Mesodermal cell (in vitro differentiated cells): ENCODE data around the gene EXOC2. TPM values are rescaled to one million over a fixed set of nuclear protein-coding genes. Genes with fewer than 3 reads are reported as not detected.
A peak's percentile ranks its signal among the peaks of the same experiment; 100 is the strongest.

Experiments
- H3K27ac ChIP-seq: 2 replicates; pipeline ENCODE4 v1.7.0; 2013; ENCODE audit warnings: mild to moderate bottlenecking, low read depth, low read length, moderate library complexity; ENCODE audit not compliant: severe bottlenecking
- H3K36me3 ChIP-seq: 2 replicates; pipeline ENCODE4 v1.7.1; 2013; ENCODE audit warnings: mild to moderate bottlenecking, low read length, moderate library complexity; ENCODE audit not compliant: control insufficient read depth, insufficient read depth
- H3K4me1 ChIP-seq: one replicate; pipeline ENCODE4 v1.7.1; 2013; ENCODE audit warnings: mild to moderate bottlenecking, low read length; ENCODE audit not compliant: insufficient read depth, control insufficient read depth, poor library complexity, severe bottlenecking
- H3K4me3 ChIP-seq: 2 replicates; pipeline ENCODE4 v1.7.0; 2013; ENCODE audit warnings: low read length, control low read depth, mild to moderate bottlenecking; ENCODE audit not compliant: insufficient read depth, poor library complexity, severe bottlenecking; ENCODE audit errors: extremely low read depth
- H3K9me3 ChIP-seq: 2 replicates; pipeline ENCODE4 v1.7.1; 2013; ENCODE audit warnings: mild to moderate bottlenecking, low read length, moderate library complexity; ENCODE audit not compliant: control insufficient read depth
- WGBS, 2 experiments: methylation state at CpG; one replicate each; pipeline ENCODE4 v1.1.5; 2013; ENCODE audit warnings: missing lambda C conversion rate in 2 of 2; ENCODE audit not compliant: insufficient coverage in 2 of 2; 5-methylcytosine and 5-hydroxymethylcytosine counted together
- polyA plus RNA-seq, 2 experiments: library from polyadenylated mRNA; stranded (reverse); fragments of 50-300 nt; gene quantifications; one replicate each; pipeline ENCODE4 v1.2.3, GENCODE V29; 2013

The EXOC2 gene
- polyA plus RNA-seq (2013, experiment 1 of 2), result 27.2 TPM
- polyA plus RNA-seq (2013, experiment 2 of 2), result 24.7 TPM

DNA sequence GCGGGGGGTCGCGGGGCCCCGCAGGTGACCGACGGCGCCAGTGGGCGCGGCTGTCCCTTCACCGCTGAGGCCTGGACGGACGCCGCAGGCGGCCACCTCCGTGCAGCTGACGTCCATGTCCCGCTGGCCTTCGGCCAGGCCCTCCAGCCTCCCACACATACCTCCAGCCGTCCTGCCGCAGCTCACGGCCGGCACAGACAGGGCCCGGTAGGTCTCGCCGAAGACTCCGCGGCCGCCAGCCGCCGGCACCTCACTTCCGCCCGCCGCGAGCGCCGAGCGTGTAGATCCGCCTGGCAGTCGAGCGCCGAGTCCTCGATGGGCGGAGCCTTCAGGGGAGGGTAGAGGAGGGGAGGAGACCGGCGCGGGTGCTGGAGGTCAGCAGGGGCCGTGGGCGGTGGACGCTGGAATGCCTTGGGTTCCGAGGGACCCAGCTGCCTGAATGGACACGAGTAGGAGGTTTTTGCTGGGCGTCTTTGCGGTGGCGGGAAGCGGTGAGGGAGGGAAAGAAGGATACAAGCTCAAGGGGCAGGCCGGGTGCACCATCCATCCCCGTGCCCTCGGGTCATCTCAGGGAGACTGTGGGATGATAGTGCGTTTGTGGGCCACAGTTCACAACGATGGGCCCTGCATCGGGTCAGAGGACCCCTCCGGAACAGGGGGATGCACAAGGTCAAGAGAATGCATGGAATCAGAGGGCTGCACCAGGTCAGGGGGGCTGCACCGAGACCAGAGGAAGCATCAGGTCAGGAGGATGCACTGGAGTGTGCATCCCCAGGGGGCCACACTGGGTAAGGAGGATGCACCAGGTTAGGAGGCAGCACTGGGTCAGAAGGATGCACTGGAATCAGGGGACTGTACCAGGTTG, at the start of gene EXOC2:
TSS of gene EXOC2 (minus strand) at position 282 of the 865 bp plus-strand sequence. CDS start 55,321 bp downstream, outside the sequence.
- Histone ChIP-seq H3K4me3 (peak within 1 kb of the TSS; percentile 73), H3K9me3 (no peaks in the 10 kb centered on the region), H3K36me3 (peaks cover 14% of the 10 kb centered on the region), H3K27ac (no peak within 1 kb of the TSS), H3K4me1 (no peaks in the 10 kb centered on the region)
- 1 to 3% methylated on average over 27 to 42 of the region's 63 CpGs for WGBS, 2 experiments

DNA sequence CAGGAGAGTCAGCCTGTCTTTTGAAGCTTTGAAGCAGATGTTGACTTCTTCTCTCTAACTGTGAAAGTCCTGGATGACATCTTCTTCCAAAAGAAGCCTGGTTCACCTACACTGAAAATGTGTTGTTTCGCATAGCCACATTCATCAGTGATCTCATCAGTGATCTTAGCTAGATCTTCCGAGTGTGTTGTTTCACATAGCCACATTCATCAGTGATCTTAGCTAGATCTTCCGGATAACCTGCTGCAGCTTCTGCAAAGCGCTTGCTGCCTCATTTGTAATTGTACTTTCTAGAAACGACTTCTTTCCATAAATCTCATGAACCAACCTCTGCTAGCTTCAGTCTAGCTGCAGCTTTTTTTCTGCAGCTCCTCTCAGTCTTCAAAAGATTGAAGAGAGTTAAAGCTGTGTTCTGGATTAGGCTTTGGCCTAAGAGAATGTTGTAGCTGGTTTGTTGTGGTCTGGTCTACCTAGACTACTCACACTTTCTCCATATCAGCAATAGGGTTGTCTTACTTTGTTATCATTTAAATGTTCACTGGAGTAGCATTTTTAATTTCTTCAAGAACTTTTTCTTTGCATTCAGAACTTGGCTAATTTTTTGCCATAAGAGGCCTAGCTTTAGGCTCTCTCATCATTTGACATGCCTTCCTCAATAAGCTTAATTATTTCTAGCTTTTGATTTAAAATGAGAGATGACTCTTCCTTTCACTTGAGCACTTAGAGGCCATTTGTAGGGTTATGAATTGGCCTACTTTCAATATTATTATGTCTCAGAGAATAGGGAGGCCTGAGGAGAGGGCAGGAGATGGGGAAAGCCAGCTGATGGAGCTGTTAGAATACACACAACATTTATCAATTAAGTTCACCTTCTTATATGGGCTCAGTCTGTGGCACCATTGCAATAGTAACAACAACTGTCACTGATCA, 48.7 kb upstream of the EXOC2 start:
- H3K4me3 ChIP-seq, result no peak overlapping the region
- H3K36me3 ChIP-seq, result no peaks in the 10 kb centered on the region
- no peak overlapping the region for H3K27ac ChIP-seq
- H3K9me3 ChIP-seq, result no peaks in the 10 kb centered on the region
- 91 to 93% methylated on average over 5 of the region's 5 CpGs for WGBS, 2 experiments
- no peaks in the 10 kb centered on the region for H3K4me1 ChIP-seq

DNA sequence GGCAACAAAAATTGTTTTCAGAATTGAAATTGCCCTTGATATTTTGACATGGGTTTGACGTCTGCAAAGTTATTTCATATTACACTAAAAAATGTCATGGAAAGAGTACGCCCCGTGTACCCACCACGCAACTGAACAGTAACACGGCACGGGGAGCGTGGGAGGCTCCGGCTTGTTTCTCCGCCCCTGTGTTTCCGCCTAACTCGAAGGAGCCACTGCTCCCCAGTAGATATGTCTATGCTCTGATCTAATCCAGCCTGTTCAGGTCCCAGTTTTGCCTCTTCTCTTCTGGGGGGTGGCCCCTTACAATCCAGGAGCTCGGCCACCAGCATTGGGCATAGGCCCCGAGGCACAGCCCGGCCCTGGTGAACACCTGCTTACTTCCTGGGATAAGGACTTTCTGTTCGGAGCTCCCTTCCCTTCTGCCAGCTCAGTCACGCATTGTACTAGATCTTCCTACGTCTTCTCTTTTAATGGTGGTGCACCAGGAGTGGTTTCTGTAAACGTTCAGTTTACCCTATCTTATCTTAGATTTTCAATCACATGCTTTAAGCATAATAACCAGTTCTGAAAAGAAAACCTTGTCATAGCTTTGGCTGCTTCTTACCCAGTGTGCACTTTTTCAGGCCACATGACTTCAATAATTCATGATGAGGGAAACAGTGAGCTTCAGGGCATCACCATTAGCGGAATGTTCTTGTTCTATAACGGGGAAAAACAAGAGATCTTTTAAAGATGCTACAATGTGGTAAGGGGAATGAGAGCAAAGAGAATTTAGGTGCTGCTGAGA, 43.9 kb upstream of the EXOC2 start:
- 94 to 96% methylated on average over 19 to 20 of the region's 20 CpGs for WGBS, 2 experiments
- no peaks in the 10 kb centered on the region for H3K9me3 ChIP-seq

DNA sequence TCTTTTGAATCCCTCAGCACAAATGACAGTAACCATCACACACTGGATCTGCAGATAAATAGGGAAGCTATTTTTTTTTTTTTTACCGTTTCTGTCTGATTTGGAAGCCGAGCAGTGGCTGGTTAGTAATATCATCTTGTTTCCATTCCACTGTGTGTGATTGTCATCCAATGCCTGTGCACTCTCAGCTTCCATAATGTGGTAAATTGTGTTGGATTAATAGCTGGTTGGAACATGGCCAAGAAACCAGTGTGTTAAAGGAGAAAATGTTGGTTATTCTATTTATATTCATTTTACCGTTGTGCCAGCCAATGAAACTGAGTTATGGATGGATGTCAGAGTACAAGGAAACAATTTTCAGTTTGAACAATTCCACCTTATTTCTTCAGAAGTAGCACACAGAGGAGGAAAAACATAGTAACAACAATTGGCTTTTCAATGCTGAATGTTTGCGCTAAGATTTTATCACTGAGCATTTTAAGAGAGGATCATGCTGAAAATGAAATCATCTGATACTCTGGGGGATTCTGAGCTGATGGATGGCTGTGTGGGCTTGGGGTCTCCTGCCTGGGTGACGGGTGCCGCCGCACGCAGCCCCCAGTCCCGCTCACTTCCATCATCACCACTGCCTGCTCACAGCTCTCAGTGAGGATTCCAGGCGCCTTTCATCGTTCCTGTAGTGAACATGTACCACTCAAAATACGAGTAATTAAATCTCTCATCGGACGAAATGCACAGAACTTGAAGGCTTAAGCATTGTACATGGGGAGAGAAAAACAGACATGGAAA, 40.7 kb upstream of the EXOC2 start:
- no peaks in the 10 kb centered on the region for H3K4me1 ChIP-seq
- H3K36me3 ChIP-seq, result no peaks in the 10 kb centered on the region
- WGBS, 2 experiments, result 96 to 100% methylated on average over 11 of the region's 14 CpGs
- H3K4me3 ChIP-seq, result no peak overlapping the region
- no peaks in the 10 kb centered on the region for H3K9me3 ChIP-seq
- no peak overlapping the region for H3K27ac ChIP-seq

More for the DNA sequence above, 43.9 kb upstream of the EXOC2 start:
- H3K4me3 ChIP-seq, result no peak overlapping the region
- no peaks in the 10 kb centered on the region for H3K36me3 ChIP-seq
- H3K4me1 ChIP-seq, result no peaks in the 10 kb centered on the region
- H3K27ac ChIP-seq, result no peak overlapping the region

DNA sequence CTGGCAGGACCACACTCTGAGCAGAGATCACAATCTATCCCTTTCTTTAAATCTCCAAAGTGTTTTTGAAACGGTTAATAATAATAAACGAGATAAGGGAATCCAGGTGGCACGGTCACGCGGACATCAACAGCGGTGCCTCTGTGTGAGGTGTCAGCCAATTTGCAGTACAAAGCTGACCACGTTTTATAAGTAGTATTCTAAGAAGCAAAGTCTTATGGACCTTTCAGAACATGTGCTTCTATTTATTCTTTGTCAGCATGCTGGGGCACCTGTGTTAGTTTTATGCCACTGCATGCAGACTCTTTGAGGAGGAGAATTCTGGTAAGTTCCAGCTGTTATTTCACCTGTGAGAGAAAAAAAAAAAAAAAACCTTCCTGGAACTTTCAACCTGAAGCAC, 39.0 kb upstream of the EXOC2 start:
- Histone ChIP-seq H3K4me1 (no peaks in the 10 kb centered on the region), H3K27ac (no peak overlapping the region), H3K9me3 (no peaks in the 10 kb centered on the region), H3K36me3 (no peaks in the 10 kb centered on the region), H3K4me3 (no peak overlapping the region)
- 93 to 94% methylated on average over 7 of the region's 7 CpGs for WGBS, 2 experiments

- Histone ChIP-seq H3K36me3 (no peaks in the 10 kb centered on the region), H3K4me1 (no peaks in the 10 kb centered on the region), H3K9me3 (no peaks in the 10 kb centered on the region), H3K4me3 (no peak overlapping the region), H3K27ac (no peak overlapping the region)
- WGBS, 2 experiments, result 87 to 89% methylated on average over 9 of the region's 10 CpGs
Observed at GRCh38 chr6:729606-730320, 36.8 kb upstream of the EXOC2 start.

DNA sequence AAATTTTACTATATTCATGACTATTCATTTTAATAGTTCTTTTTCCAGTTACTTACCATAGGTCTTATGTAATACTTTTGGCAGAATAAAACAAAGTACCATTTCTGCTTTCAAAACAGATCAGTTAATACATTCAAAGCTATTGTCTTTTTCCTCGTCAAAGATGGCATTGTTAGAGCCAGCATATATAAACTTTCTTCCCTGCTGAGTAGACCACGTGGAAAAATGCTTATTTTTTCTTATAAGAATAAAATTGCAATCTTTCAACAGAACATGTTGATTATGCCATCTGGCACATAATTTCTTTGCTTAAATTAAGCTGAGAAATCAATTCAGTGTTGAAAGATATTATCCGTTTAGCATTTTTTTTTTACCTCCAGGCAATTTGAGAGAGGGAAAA, 34.9 kb upstream of the EXOC2 start:
- H3K36me3 ChIP-seq, result no peaks in the 10 kb centered on the region
- WGBS, 2 experiments, result 90 to 100% methylated on average over 1 to 2 of the region's 3 CpGs
- H3K4me3 ChIP-seq, result no peak overlapping the region
- no peak overlapping the region for H3K27ac ChIP-seq
- H3K9me3 ChIP-seq, result no peaks in the 10 kb centered on the region
- H3K4me1 ChIP-seq, result no peaks in the 10 kb centered on the region

GRCh38 chr6:723540-723939, 30.6 kb upstream of the EXOC2 start:
- H3K9me3 ChIP-seq, result no peaks in the 10 kb centered on the region
- 86% methylated on average over 1 of the region's 3 CpGs; no CpG with 5 or more reads in 1 of the 2 experiments for WGBS, 2 experiments
- H3K36me3 ChIP-seq, result no peaks in the 10 kb centered on the region
- H3K27ac ChIP-seq, result no peak overlapping the region
- H3K4me3 ChIP-seq, result no peak overlapping the region
- H3K4me1 ChIP-seq, result no peaks in the 10 kb centered on the region

DNA sequence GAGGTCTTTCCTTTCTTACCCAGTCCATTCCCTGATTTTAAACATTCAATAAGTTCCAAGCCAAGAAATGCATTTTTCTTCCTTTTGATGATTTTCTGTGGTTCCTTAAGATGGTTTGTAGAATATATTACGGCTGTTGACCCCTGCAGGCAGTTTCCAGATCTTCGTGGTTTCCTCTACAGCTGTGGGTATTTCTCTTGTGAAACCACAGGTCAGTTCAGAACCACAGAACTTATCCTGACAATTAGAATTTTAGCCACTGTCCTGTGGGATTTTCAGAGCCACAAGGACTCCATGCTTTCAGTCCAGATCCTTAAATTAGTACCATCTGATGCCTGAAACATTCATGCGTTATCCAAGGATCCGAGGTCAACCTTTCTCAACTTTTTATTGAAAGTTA, 29.7 kb upstream of the EXOC2 start:
- 87 to 93% methylated on average over 3 of the region's 4 CpGs for WGBS, 2 experiments

More for the DNA sequence above, 29.7 kb upstream of the EXOC2 start:
- H3K9me3 ChIP-seq, result no peaks in the 10 kb centered on the region
- no peak overlapping the region for H3K4me3 ChIP-seq
- H3K27ac ChIP-seq, result no peak overlapping the region
- H3K4me1 ChIP-seq, result no peaks in the 10 kb centered on the region
- no peaks in the 10 kb centered on the region for H3K36me3 ChIP-seq
